ENCODE data around the gene EFNA3.

EFNA3 gene

GRCh38 chr1:155134880-155135414 lies 56.3 kb downstream of the EFNA3 start:
- Histone ChIP-seq H3K27me3 (replicated peaks) (no peaks in the 10 kb centered on the region), H3K4me3 (ENCODE audit: low read depth, low read length) (peak overlapping the region; percentile 83), H3K36me3 (replicated peaks) (peaks cover 6% of the 10 kb centered on the region), H3K27ac (peak overlapping the region; percentile 98)
- TF ChIP-seq, protein P1, sequence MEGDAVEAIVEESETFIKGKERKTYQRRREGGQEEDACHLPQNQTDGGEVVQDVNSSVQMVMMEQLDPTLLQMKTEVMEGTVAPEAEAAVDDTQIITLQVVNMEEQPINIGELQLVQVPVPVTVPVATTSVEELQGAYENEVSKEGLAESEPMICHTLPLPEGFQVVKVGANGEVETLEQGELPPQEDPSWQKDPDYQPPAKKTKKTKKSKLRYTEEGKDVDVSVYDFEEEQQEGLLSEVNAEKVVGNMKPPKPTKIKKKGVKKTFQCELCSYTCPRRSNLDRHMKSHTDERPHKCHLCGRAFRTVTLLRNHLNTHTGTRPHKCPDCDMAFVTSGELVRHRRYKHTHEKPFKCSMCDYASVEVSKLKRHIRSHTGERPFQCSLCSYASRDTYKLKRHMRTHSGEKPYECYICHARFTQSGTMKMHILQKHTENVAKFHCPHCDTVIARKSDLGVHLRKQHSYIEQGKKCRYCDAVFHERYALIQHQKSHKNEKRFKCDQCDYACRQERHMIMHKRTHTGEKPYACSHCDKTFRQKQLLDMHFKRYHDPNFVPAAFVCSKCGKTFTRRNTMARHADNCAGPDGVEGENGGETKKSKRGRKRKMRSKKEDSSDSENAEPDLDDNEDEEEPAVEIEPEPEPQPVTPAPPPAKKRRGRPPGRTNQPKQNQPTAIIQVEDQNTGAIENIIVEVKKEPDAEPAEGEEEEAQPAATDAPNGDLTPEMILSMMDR (IDR thresholded peaks at IDR 0.05; ENCODE audit: low read depth, low read length, missing control alignments), result no peak
- in situ Hi-C loops (cut with HindIII; ENCODE audit: low pct_ligation_motif_present, low sequenced_read_pairs), result no loop called here
- peak; percentile 96 for DNase-seq

- Histone ChIP-seq H3K27ac (peak within 1 kb of the TSS; percentile 98), H3K27me3 (replicated peaks) (no peaks in the 10 kb centered on the region), H3K36me3 (replicated peaks) (peaks cover 6% of the 10 kb centered on the region), H3K4me3 (ENCODE audit: low read depth, low read length) (peak within 1 kb of the TSS; percentile 83)
- in situ Hi-C loops (cut with HindIII; ENCODE audit: low pct_ligation_motif_present, low sequenced_read_pairs), result no loop called here
- TF ChIP-seq, protein P1 (IDR thresholded peaks at IDR 0.05; ENCODE audit: low read depth, low read length, missing control alignments), result peak; percentile 3
- peak; percentile 96 for DNase-seq
Observed at GRCh38 chr1:155135415-155136028, 56.9 kb downstream of the EFNA3 start, which contains the start of gene SLC50A1. Gene SLC50A1 (plus strand): TSS chr1:155135852. CDS start chr1:155135912, 60 bp downstream.

- peak overlapping the region; percentile 98 for H3K27ac ChIP-seq
- DNase-seq, result no peak
- in situ Hi-C loops (cut with HindIII; ENCODE audit: low pct_ligation_motif_present, low sequenced_read_pairs), result no loop called here
- peak overlapping the region; percentile 48 for H3K4me3 ChIP-seq (ENCODE audit: low read depth, low read length)
- no peaks in the 10 kb centered on the region for H3K27me3 ChIP-seq (replicated peaks)
- peaks cover 6% of the 10 kb centered on the region for H3K36me3 ChIP-seq (replicated peaks)
- TF ChIP-seq, protein P1 (IDR thresholded peaks at IDR 0.05; ENCODE audit: low read depth, low read length, missing control alignments), result no peak
Observed at GRCh38 chr1:155136748-155137147, 58.1 kb downstream of the EFNA3 start.

All from brain microvascular endothelial cell (primary cell).